GM12874 (cell line): ENCODE results near the gene PIGB.

Experiments
- TF ChIP-seq, protein P1 (sequence below): IDR thresholded peaks from 2 replicates; pipeline ENCODE4 v1.5.1; 2011; ENCODE audit warnings: low read depth, mild to moderate bottlenecking, control low read depth, low read length, moderate library complexity; ENCODE audit not compliant: insufficient read depth

PIGB gene

DNA sequence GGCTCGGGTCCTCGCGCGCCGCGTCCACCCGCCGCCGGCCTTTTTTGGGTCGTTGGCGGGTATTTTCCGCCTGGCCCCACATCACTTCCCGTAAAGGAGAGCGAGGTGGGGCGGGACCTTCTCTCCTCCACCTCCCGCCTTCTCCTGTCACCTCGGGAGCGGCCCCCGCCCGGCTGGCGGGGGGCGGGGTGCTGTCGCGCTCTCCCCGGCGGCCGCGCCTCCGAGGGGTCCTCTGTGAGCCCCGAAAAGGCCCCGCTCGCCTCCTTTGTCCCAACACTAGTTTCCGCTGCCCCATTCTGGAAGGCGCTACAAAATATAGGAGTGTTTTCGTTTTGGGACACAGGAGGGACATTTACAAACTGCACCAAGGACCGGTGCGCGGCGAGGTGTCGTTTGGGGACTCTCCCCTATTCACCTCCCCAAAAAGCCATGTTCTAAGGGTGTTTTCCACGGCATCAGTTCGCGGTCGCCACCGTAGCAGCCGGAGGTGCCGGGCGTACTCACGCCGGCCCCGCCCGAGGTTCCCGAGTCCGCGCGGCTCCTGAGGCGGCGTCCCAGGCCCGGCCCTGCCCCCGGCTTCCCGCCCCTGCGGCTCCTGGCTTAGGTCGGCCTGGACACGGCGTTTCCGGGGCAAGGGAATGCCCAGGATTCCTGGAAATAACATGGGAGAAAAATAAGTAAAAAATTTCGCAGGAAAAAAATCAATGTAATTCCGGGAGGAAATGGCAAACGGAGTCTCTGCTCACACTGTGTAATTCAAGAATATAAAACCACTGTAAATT, 29.1 kb upstream of the PIGB start, which contains the start of gene RAB27A:
Gene RAB27A (minus strand): TSS at position 68 of the 782 bp plus-strand sequence. CDS start 54,879 bp downstream, outside the sequence.
- TF ChIP-seq, protein P1, sequence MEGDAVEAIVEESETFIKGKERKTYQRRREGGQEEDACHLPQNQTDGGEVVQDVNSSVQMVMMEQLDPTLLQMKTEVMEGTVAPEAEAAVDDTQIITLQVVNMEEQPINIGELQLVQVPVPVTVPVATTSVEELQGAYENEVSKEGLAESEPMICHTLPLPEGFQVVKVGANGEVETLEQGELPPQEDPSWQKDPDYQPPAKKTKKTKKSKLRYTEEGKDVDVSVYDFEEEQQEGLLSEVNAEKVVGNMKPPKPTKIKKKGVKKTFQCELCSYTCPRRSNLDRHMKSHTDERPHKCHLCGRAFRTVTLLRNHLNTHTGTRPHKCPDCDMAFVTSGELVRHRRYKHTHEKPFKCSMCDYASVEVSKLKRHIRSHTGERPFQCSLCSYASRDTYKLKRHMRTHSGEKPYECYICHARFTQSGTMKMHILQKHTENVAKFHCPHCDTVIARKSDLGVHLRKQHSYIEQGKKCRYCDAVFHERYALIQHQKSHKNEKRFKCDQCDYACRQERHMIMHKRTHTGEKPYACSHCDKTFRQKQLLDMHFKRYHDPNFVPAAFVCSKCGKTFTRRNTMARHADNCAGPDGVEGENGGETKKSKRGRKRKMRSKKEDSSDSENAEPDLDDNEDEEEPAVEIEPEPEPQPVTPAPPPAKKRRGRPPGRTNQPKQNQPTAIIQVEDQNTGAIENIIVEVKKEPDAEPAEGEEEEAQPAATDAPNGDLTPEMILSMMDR: no peak

DNA sequence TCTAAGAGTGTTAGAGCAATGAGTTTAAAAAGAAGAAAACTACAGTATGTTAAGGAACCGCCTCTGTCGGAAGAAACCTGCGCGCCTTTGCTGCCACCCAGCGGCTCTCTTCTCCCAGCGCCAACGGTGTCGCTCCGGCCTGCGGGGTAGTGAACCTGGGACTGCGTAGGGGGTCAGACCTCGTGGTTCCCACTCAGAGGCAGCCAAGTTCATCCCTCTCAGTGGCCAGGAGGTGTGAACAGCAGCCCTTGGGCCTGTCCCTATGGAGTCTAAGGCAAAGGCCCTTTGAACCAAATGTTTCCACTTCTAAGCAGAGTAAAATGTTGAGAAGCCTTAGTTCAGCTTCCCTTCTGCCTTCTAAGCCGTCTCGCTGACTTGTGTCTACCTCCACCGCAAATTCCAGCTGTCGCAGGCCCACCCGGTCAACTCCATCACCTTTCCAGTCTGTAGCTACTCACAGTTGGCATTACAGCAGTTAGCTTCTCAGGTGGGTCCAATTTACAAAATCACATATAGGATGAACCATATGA, 28.4 kb upstream of the PIGB start:
- TF ChIP-seq, protein P1: peak; percentile 87

DNA sequence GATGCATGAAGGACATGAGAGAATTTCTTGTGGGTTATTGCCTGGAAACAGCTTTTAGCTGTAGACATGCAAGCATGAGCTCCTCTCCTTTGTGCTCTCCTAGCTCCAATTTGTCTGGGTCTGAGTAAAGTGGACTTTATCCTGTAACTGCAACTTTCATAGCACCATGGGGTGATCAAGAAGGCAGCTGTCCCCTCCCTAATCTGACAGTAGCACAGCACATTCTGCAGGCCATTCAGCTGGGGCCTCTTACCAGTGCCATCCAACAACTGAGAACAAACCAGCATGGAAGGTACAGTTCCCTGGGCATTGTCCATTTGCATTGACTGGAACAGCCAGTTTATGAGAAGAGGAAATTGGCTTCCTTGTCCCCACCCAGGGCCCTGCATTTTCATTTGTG, 21.7 kb upstream of the PIGB start:
- TF ChIP-seq, protein P1: no peak

DNA sequence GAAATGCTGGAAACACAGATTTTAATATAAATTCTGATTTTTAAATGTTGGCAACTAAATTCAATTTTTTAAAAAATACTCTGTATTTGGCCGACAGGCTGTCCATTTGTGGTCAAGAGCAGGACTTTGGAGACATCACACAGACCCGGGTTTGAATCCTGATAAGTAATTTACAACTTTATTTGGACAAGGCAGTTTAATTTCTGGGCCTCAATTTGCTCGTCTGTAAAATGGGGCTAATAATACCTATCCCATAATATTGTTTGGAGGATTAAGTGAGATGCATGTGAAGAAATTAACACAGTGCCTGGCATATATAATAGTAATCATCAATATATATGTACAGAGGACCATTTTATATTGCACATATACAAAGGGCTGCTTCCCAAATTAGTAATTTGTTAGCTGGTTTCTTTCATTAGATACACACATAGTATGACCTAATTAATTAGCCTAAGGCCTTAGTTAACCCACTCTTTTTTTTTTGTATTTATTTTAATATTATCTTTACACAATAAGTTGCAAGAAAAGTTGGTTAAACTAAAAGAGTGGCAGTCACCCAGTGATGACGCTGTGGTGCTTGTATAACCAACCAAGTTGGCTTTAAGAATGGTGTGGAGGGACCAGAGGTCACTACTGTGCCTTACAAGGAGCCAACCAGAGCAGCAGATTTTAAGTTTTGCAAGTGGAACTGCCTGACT, 665 bp downstream of the PIGB start:
- TF ChIP-seq, protein P1: no peak

DNA sequence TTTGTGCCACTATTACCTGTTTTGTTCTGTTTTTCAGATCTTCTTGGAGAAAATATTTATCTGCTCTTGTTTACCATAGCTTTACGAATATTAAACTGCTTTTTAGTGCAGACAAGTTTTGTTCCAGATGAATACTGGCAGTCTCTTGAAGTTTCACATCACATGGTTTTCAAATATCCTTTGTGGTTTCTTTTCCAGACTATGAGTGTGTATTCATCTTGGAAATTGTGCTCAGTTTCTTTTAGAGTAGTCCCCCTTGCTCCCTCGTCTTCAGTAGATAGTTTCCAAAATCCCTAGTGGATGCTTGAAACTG, 1.2 kb downstream of the PIGB start:
- TF ChIP-seq, protein P1: no peak

DNA sequence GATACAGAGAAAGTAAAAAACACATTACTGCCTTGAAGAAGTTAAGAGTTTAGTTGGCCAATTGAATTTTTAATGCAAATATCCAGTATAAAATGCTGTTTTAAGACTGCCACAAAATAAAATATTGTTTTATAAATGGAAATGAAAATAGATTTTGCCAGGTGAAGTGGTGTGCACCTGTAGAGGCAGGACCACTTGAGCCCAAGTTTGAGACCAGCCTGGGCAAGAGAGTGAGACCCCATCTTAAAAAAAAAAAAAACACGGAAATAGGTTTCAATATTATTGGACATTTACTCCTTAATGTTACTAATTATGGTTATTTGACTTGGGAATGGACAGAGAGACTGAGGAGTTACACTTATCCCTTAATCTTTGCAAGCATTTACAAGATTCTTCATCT, 1.9 kb downstream of the PIGB start:
- TF ChIP-seq, protein P1: no peak

DNA sequence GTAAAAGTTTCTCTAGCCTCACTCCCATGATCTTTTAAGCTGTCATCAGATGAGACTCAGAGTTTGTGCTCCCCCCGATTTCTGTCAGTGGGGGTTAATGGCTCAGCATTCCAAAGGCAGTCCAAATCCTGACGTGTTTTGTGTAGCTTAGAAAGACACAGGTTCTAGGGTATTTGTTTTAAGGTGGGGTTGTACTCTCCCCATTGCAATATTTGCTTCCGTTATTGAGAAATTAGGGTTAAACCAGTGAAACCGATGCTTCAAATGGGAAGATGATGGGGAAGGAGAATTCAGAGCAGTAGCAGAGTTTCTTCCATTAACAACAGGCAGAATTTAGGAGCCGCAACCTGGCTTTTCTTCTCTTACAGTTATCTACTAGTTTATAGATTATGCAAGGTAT, 3.4 kb downstream of the PIGB start:
- TF ChIP-seq, protein P1: no peak
